Stimulated activated naive CD4-positive, alpha-beta T cell (primary cell): Measurements from ENCODE around the gene MOB3A.
A peak's percentile ranks its signal among the peaks of the same experiment; 100 is the strongest.

ENCODE experiments used
- DNase-seq, 6 experiments: peaks; one replicate each; lab custom pipeline; 2025; lab: John Stamatoyannopoulos, UW

MOB3A gene

GRCh38 chr19:2081873-2082810 lies 14.0 kb downstream of the MOB3A start:
- DNase-seq = peak in 4 of 6 experiments; percentile 51 to 73 (median 55)

DNA sequence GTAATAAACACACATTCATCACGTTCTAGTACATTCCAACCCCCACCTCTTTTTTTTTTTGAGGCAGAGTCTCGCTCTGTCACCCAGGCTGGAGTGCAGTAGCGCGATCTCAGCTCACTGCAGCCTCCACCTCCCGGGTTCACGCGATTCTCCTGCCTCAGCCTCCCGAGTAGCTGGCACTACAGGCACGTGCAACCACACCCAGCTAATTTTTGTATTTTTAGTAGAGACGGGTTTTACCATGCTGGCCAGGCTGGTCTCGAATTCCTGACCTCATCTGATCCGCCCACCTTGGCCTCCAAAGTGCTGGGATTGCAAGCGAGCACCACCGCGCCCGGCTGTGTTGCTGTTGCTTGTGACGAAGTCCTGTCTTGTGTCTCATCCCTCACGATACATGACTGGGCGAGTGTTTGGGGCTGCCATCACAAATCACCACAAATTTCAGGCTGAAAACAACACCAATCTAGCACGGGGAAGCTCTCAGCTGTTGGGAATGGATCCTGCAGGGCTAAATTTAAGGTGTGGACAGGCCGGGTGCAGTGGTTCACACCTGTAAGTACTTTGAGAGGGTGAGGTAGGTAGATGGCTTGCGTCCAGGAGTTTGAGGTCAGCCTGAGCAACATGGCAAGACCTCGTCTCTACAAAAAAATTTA lies 15.7 kb downstream of the MOB3A start:
- peak in 1 of 6 experiments; percentile 45 for DNase-seq

DNA sequence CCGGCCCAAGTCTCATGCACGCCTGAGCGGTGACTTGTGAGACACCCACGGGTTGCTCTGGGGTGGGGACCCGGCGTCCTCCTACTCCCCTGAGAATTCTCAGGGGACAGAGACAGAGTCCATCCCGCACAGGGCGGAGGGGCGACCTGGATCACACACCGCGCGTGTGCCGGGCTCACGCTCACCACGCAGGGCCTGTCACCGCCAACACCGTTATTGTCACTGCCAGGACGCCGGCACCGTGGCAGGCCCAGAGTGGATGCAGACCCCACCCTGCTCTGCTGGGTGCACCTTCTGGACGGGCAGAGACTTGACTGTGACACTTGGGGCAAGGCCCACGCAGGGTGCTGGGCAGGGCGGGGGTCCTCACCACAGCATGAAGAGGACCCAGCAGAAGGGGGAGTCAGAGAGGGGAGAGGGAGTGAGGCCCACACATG lies 16.2 kb downstream of the MOB3A start:
- peak in 1 of 6 experiments; percentile 45 for DNase-seq

DNA sequence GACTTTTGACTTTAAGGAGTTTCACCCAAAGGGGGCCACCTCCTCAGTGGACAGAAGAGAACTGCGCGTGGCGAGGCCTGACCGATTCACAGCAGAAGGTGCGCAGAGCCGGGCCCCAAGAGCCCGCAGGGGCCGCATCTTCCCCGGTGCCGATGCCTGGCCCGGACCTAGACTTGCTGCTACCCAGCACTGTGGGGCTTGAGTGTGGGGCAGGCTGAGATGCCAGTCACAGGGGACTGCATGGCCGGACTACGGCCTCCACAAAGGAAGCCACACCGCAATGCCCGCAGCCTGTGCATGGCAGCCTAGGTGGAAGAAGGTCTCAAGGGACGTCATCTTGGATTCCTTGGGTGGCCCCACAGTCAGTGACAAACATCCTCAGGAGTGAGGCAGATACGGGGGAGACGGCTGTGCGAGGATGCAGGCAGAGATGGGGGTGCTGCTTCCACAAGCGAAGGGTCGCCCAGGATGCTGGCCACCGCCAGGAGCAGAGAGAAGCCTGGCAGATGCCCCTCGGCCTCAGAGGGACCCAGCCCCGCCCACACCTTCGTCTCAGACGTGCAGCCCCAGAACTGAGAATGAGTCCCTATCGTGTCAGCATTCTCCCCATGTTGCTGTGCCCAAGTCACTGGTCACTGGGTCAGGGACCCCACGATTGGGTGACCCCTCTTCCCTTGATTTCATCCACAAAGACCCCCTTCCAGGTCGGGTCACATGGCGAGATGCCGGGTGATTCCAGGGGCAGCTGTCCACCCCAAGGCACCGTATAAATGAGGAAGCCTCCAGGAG lies 16.9 kb downstream of the MOB3A start:
- no peak for DNase-seq

- no peak for DNase-seq
Measured at GRCh38 chr19:2077833-2078619, 18.1 kb downstream of the MOB3A start.

DNA sequence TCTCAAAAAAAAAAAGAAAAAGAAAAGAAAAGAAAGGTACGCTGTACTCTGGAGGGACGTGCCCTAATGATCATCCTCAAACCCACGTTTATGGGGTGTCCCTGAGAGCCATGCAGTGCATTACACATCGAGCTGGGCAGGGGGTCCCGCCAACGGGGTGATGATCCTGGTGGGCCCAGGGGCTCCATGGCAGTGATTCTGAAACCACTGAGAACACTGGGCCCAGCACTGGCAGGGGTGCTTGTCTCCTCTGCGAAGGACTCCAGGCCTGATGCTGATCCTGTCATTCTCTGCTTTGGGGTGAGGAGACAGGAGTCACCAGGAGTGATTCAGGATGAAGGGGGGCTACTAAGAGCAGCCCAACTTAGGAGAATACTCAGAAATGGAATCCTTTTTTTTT lies 18.7 kb downstream of the MOB3A start:
- no peak for DNase-seq

- no peak for DNase-seq
Measured at GRCh38 chr19:2076526-2076944, 19.6 kb downstream of the MOB3A start.

DNA sequence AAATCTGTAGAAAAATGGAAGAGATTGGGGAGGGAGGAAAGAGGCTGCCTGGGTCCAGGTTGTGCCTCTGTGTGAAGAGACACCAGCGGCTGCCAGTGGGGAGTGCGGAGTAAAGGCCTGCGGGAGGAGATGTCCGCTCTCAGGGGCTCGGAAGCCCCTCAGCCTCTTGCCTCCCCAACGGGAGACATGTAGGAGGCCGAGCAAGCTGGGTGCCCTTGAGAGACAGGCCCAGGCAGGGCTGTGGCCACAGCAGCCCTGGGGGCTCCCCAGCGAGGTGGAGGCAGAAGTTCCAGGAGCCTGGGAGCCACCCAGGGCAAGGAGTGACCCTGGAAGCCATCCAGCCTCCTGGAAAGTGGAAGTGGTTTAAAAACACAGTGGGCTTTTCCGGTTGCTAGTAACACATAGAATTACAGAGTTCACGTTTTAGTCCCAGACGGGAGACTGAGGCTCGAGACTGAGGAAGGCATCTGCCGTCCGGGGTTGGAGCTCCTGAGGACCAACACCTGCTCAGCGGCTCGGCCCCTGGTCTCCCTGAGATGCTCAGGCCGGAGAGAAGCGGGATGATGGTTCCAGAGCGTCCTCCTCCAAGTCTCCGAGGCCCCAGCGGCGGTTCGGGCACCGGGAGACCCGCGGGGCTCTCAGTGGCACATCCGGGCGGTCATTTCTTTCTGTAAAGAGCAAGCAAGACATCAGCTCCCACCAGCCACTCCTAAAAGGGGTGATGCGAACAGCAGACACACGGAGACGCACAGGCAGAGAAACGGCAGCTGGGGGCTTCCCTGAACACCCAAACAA lies 23.2 kb downstream of the MOB3A start:
- DNase-seq = no peak

DNA sequence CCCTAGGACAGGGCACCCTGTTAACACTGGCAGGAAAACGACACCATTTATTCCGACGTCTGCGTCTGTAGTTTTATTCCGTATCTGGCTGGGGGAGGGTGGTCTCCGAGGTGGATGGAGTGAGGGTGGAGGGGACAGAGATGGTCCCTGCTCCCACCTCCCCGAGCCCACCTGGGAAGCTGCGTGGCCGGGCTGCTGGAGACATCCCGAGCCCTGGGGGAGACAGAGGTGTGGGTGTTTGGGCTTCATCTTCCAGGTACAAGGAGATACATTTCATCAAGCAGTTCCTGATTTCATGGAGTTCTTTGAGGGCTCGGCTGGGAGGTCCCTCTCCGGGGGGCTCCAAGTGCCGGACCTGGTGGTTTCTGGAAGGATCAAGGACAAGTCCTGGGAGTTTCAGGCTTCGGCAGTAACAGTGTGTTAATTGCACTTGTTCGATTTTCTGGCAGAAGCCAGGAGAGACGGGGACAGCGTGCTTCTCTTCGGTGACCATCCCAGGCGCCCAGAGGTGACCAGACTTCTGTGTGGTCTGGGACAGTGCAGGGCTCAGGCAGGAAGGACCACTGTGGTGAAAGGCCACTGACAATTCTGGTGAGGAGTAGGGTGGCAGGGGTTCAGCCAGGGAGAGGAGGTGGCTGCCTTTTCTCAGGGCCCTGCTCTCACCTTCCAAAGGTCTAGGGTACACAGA lies 25.0 kb downstream of the MOB3A start:
- no peak for DNase-seq

DNA sequence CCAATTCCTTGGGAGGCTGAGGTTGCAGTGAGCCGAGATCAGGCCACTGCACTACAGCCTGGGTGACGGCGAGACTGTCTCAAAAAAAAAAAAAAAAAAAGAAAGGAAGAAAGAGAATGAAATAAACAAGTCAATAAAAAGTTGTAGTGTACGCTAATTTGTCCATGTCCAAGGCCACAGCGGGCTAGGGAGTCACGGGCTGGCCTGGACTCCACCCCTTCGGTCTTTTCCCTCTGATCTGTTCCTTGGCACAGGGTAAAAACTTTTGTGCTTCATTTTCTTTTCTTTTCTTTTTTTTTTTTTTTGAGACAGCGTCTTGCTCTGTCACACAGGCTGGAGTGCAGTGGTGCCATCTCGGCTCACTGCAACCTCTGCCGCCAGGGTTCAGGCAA lies 25.7 kb downstream of the MOB3A start:
- DNase-seq = no peak

DNA sequence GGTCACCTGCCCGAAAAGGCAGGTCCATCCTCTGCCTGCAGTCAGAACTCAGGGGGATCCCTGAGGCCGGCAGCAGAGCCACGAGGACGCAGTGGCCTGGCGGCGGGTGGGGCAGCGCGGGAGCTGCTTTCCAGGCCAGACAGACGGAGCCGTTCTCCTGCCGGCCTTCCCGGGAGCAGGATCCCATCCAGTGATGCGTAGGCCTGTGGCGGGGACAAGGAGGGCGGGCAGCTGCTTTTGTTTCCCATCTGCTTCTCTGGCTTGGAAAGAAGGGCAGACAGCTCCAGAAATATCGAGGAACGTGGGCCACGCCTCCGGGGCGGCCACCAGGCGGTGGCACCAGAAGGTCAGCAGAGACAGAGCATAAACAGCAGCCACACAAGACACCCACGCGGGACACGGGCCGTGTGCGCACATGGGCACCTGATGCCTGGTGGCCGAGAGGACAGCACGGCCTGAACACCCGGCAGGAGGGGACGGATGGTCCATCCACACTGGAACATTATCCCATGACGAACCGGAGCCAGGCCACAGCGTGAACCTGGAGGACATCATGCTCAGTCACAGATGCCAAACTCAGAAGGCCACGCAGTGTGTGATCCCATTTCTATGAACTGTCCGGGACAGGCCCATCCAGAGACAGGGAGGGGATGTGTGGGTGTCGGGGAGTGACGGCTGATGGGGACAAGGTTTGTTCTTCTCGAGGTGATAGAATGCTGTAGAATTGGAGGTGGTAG lies 31.2 kb downstream of the MOB3A start:
- DNase-seq = no peak

GRCh38 chr19:2064395-2064787 lies 31.7 kb downstream of the MOB3A start:
- no peak for DNase-seq

DNA sequence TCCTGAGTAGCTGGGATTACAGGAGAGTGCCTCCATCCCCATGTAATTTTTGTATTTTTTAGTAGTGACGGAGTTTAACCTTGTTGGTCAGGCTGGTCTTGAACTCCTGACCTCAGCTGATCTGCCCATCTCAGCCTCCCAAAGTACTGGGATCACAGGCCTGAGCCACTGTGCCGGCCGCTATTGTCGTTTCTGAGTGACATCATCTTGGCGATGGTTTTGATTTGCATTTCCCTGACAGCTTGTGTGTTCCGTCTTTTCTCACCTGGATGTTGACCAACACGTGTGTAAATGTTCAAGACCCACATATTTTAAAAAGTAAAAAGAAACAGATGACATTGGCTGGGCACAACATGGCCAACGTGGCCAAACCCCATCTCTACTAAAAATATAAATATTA lies 32.3 kb downstream of the MOB3A start:
- DNase-seq = no peak

- no peak for DNase-seq
Measured at GRCh38 chr19:2062770-2063169, 33.4 kb downstream of the MOB3A start.

DNA sequence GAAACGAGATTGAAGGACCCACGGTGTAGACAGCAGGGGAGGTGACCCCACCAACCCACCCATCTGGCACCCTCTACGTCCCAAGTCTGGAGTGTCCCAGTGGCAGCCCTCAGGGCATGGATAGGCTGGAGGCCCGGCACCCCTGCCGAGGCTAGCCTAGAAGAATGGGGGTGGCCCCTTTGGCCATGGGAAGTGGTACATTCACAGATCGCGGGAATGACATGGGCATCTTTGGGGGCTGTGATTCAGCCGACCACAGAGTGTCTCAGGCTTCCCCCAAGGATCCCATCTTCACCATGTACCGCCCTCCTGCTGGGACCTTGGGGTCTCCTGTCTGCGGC lies 33.8 kb downstream of the MOB3A start:
- DNase-seq = no peak

DNA sequence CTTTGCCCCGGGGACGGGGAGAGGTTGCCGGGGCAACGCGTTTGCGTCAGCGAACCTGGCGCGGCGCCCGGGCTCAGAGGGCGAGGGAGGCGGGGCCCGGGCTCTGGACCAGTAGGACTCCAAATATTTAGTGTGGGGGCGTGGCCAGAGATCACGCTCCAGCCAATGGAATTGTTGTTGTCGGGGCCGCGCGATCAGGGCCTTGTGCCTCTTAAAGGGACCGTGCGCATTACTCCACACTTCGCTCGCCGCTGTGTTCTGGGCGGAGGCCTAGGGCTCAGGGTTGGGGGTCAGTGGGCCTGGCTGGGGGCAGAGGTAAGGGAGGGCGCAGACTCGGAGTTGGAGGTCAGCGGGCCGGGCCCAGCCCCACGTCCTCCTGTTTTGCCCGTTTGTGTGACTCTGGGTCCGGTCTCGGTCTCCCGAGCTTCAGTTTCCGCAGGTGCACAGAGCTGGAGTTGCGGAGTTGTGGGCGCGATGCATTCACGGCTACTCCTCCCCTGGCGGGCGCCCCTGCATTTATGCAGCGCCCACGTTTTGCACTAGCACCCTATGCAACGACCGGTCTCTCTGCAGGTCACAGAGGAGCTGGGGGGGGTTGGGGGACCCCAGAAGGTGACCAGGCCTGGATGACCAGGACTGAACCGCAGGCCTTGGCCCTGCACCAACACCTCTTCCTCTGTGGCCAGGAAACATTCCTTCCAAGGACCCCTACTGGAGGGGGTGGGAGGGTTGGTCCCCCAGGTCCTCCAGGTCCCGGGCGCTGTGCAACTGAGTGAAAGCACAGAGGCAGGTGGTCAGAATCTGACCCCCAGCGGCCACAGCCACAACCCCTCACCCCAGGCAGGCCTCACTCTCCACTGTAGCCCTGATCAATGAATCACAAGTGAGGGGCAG lies 34.4 kb downstream of the MOB3A start:
- peak; percentile 98 to 99 (median 99) for DNase-seq

DNA sequence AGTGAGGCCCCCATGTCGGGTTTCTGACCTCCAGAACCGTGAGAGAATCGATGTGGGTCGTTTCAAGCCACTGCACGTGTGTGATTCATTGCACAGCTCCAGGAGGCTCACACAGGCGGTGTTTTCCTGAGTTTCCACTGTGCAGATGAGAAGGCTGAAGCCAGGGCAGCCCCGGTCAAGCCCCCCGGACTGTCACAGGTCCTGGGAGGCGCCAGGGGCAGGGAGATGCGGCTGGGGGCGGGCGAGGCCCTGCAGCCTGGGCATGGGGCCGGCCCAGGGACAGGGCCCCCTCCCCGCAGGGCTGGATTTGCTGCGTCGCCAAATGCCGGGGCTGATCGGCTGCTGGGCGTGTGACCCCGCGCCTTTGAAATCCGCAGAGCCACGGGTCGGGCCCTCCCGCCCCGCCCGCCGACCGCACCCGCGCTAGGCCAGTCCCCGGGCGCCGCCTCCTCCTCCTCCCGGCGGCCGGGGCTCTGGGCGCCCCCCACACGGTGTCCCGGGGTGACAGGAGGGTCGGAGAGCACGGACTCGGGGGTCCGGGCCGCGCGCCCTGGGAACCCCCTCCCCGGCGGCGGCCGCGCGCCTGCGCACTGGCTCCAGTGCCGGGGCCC lies 35.1 kb downstream of the MOB3A start:
- peak in 4 of 6 experiments; percentile 56 to 72 (median 62) for DNase-seq
